DND-41 (cell line): ENCODE measurements around the gene GLYR1.

Experiments used
- ATAC-seq: fragments of 200-7000 bp; cut with Tn5 transposase; 3 replicates; pipeline ENCODE4 v1.9.1; 2021; ENCODE audit warnings: low read depth; ENCODE audit not compliant: insufficient read depth
- DNase-seq: peaks from one replicate; pipeline ENCODE4 v3.0.0-alpha.2; 2020
- H2AFZ ChIP-seq: 2 replicates; pipeline ENCODE4 v1.6.0; 2012; ENCODE audit warnings: low read depth, low read length
- H3K27ac ChIP-seq: 2 replicates; pipeline ENCODE4 v1.5.1; 2012; ENCODE audit warnings: low read length, inconsistent platforms
- H3K27me3 ChIP-seq: fragments of 200-600 bp; sonication (generic); 2 replicates; pipeline ENCODE4 v1.6.0; 2012; ENCODE audit warnings: low read length, mild to moderate bottlenecking, inconsistent platforms; ENCODE audit not compliant: insufficient read depth, poor library complexity
- H3K36me3 ChIP-seq: 2 replicates; pipeline ENCODE4 v1.5.1; 2012; ENCODE audit warnings: low read length, inconsistent platforms; ENCODE audit not compliant: insufficient read depth
- H3K4me1 ChIP-seq: 2 replicates; pipeline ENCODE4 v1.5.1; 2012; ENCODE audit warnings: mild to moderate bottlenecking, low read length; ENCODE audit not compliant: insufficient read depth
- H3K4me2 ChIP-seq: 2 replicates; pipeline ENCODE4 v1.6.0; 2012; ENCODE audit warnings: mild to moderate bottlenecking, moderate library complexity, low read length, inconsistent platforms; ENCODE audit not compliant: insufficient read depth
- H3K4me3 ChIP-seq, 2 experiments: fragments of 200-600 bp in 1 of 2; shearing (Covaris generic) in 1 of 2; 2 replicates each; pipeline ENCODE4 v1.5.1; 2012 to 2016; ENCODE audit warnings: inconsistent platforms in 2 of 2, low read length in 2 of 2, mild to moderate bottlenecking in 2 of 2, low read depth in 1 of 2, moderate library complexity in 1 of 2
- H3K79me2 ChIP-seq: 2 replicates; pipeline ENCODE4 v1.6.0; 2012; ENCODE audit warnings: low read length, inconsistent platforms; ENCODE audit not compliant: insufficient read depth
- H3K9ac ChIP-seq: 2 replicates; pipeline ENCODE4 v1.6.0; 2012; ENCODE audit warnings: low read depth, mild to moderate bottlenecking, inconsistent platforms, low read length, moderate library complexity
- H3K9me3 ChIP-seq: 2 replicates; pipeline ENCODE4 v1.5.1; 2012; ENCODE audit warnings: low read length, moderate library complexity, mild to moderate bottlenecking, inconsistent platforms; ENCODE audit not compliant: insufficient read depth, severe bottlenecking
- H4K20me1 ChIP-seq: 2 replicates; pipeline ENCODE4 v1.6.0; 2012; ENCODE audit warnings: low read length; ENCODE audit not compliant: insufficient read depth
- EZH2 ChIP-seq: IDR thresholded peaks from 3 replicates; pipeline ENCODE4 v1.6.1; 2012; ENCODE audit warnings: borderline replicate concordance, low read depth, mild to moderate bottlenecking, moderate library complexity, low read length, inconsistent platforms; ENCODE audit not compliant: severe bottlenecking
- TF ChIP-seq, protein P1 (sequence below): IDR thresholded peaks from 2 replicates; pipeline ENCODE4 v1.5.1; 2012; ENCODE audit warnings: borderline replicate concordance, low read length, moderate library complexity, mild to moderate bottlenecking; ENCODE audit not compliant: poor library complexity, severe bottlenecking; ENCODE audit errors: extremely low read depth

Gene GLYR1

DNA sequence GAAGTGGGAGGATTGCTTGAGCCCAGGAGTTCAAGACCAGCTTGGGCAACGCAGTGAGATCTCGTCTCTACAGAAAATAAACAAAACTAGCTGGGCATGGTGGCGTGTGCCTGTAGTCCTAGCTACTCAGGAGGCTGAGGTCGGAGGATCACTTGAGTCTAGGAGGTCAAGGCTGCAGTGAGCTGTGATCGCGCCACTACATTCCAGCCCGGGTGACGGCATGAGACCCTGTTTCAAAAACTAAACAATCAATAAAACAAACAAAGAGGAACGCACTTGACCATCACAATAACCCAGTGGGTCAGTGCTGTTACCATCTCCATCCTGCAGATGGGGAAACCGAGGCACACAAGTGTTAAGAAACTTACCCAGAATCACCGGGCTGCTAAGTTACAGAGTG, 93.9 kb downstream of the GLYR1 start:
- H3K9ac ChIP-seq, result no peak overlapping the region
- peaks cover 68% of the 10 kb centered on the region for H3K36me3 ChIP-seq
- no peak overlapping the region for H3K4me3 ChIP-seq
- H4K20me1 ChIP-seq, result no peaks in the 10 kb centered on the region
- H3K4me1 ChIP-seq, result no peaks in the 10 kb centered on the region
- peaks cover 6% of the 10 kb centered on the region; the same call in 1 of the 2 replicates for H3K79me2 ChIP-seq
- DNase-seq (no peak), ATAC-seq (no peak)
- no peak overlapping the region for H2AFZ ChIP-seq
- no peaks in the 10 kb centered on the region for H3K27me3 ChIP-seq
- no peak for TF ChIP-seq EZH2
- TF ChIP-seq, protein P1, sequence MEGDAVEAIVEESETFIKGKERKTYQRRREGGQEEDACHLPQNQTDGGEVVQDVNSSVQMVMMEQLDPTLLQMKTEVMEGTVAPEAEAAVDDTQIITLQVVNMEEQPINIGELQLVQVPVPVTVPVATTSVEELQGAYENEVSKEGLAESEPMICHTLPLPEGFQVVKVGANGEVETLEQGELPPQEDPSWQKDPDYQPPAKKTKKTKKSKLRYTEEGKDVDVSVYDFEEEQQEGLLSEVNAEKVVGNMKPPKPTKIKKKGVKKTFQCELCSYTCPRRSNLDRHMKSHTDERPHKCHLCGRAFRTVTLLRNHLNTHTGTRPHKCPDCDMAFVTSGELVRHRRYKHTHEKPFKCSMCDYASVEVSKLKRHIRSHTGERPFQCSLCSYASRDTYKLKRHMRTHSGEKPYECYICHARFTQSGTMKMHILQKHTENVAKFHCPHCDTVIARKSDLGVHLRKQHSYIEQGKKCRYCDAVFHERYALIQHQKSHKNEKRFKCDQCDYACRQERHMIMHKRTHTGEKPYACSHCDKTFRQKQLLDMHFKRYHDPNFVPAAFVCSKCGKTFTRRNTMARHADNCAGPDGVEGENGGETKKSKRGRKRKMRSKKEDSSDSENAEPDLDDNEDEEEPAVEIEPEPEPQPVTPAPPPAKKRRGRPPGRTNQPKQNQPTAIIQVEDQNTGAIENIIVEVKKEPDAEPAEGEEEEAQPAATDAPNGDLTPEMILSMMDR, result no peak
- no peak overlapping the region for H3K4me2 ChIP-seq
- no peak overlapping the region for H3K27ac ChIP-seq
- peaks cover 5% of the 10 kb centered on the region for H3K9me3 ChIP-seq
